GM12878 (cell line): ENCODE results near the gene NUDT9. TPM values are rescaled to one million over a fixed set of nuclear protein-coding genes. Genes with fewer than 3 reads are reported as not detected.

Experiments used
- BHLHE40 ChIP-seq, 2 experiments: fragments of 450-650 bp in 1 of 2; IDR thresholded peaks; 2 replicates each; pipeline ENCODE4 v1.6.1; 2011 to 2017; ENCODE audit warnings: low read depth in 2 of 2, borderline replicate concordance in 1 of 2, improper control_type of control experiment in 1 of 2, low read length in 1 of 2, mild to moderate bottlenecking in 1 of 2
- BMI1 ChIP-seq: fragments of 450-650 bp; IDR thresholded peaks from 2 replicates; pipeline ENCODE4 v1.6.1; 2016; ENCODE audit warnings: mild to moderate bottlenecking, moderate library complexity, borderline replicate concordance
- CTCF ChIP-seq, 3 experiments: IDR thresholded peaks in 2 of 3; conservative IDR thresholded peaks in 1 of 3; 2 replicates each; pipeline ENCODE4 v1.5.1; 2011; ENCODE audit warnings: low read depth in 3 of 3, low read length in 3 of 3, mild to moderate bottlenecking in 3 of 3, control low read depth in 2 of 3, moderate library complexity in 2 of 3, inconsistent platforms in 1 of 3, mixed read lengths in 1 of 3; ENCODE audit not compliant: control insufficient read depth in 2 of 3, insufficient read depth in 1 of 3; ENCODE audit errors: extremely low read depth in 1 of 3
- EGR1 ChIP-seq, 2 experiments: IDR thresholded peaks; 1 replicate in 1 of 2; 2 replicates in 1 of 2; pipeline ENCODE4 v1.6.1; 2011 to 2012; ENCODE audit warnings: low read depth in 2 of 2, low read length in 2 of 2, borderline replicate concordance in 1 of 2, mild to moderate bottlenecking in 1 of 2, moderate library complexity in 1 of 2
- ELK1 ChIP-seq: IDR thresholded peaks from 2 replicates; pipeline ENCODE4 v1.6.1; 2012; ENCODE audit warnings: low read depth, low read length, improper control_type of control experiment
- GABPA ChIP-seq: IDR thresholded peaks from 2 replicates; pipeline ENCODE4 v1.6.1; 2014; ENCODE audit warnings: antibody characterized with exemption, low read depth, mild to moderate bottlenecking, inconsistent platforms
- GATAD2B ChIP-seq: fragments of 450-650 bp; conservative IDR thresholded peaks from 2 replicates; pipeline ENCODE4 v1.6.1; 2017; ENCODE audit warnings: low read depth, mild to moderate bottlenecking, moderate library complexity
- JUNB ChIP-seq: IDR thresholded peaks from 2 replicates; pipeline ENCODE4 v1.6.1; 2016; ENCODE audit warnings: antibody characterized with exemption, mild to moderate bottlenecking
- KAT2A ChIP-seq: conservative IDR thresholded peaks from 2 replicates; pipeline ENCODE4 v1.6.1; 2011; ENCODE audit warnings: low read depth, low read length; ENCODE audit not compliant: control insufficient read depth
- POLR2AphosphoS2 ChIP-seq: IDR thresholded peaks from 2 replicates; pipeline ENCODE4 v1.6.1; 2011; ENCODE audit warnings: low read depth, mild to moderate bottlenecking, low read length, improper control_type of control experiment, moderate library complexity
- POU2F2 ChIP-seq: IDR thresholded peaks from 3 replicates; pipeline ENCODE4 v1.6.1; 2011; ENCODE audit warnings: low read depth, mild to moderate bottlenecking, low read length, borderline replicate concordance
- PRDM15 ChIP-seq: fragments of 450-650 bp; formaldehyde crosslinking; IDR thresholded peaks from 2 replicates; pipeline ENCODE4 v1.4.0; 2020; ENCODE audit warnings: mild to moderate bottlenecking, moderate library complexity
- RCOR1 ChIP-seq: conservative IDR thresholded peaks from 2 replicates; pipeline ENCODE4 v1.6.1; 2012; ENCODE audit warnings: low read depth, low read length, improper control_type of control experiment
- RELB ChIP-seq: fragments of 450-650 bp; IDR thresholded peaks from 2 replicates; pipeline ENCODE4 v1.6.1; 2017; ENCODE audit warnings: low read depth, mild to moderate bottlenecking, moderate library complexity
- SP1 ChIP-seq: IDR thresholded peaks from one replicate; pipeline ENCODE4 v1.6.1; 2011; ENCODE audit warnings: low read depth, low read length
- SUZ12 ChIP-seq: fragments of 200-600 bp; sonication (generic); IDR thresholded peaks from one replicate; pipeline ENCODE4 v1.6.1; 2018; ENCODE audit warnings: antibody characterized with exemption, mild to moderate bottlenecking; ENCODE audit not compliant: unreplicated experiment
- TBL1XR1 ChIP-seq: IDR thresholded peaks from 2 replicates; pipeline ENCODE4 v1.6.1; 2012; ENCODE audit warnings: low read depth, low read length, improper control_type of control experiment
- TCF7 ChIP-seq: IDR thresholded peaks from 2 replicates; pipeline ENCODE4 v1.6.1; 2014; ENCODE audit warnings: antibody characterized with exemption, borderline replicate concordance
- ZBED1 ChIP-seq: IDR thresholded peaks from 2 replicates; pipeline ENCODE4 v1.6.1; 2016; ENCODE audit warnings: borderline replicate concordance
- polyA plus RNA-seq, 11 experiments: library from polyadenylated mRNA; depleted of rRNA in 4 of 11; unstranded in 6 of 11; stranded (reverse) in 5 of 11; fragments of >200 nt; fragmentation: Nextera tagmentation in 4 of 11; fragmentation: Illumina TruSeq in 1 of 11; extraction: Ambion mirVana in 4 of 11; extraction: Trizol in 1 of 11; gene quantifications; 1 replicate in 1 of 11; 2 replicates in 10 of 11; pipeline versions ENCODE4 v1.2.1 to v1.2.3, GENCODE V29; 2011 to 2016; ENCODE audit warnings: inconsistent platforms in 2 of 11, missing spikeins in 2 of 11, low read depth in 1 of 11
- total RNA-seq, 4 experiments: library from RNA; depleted of rRNA in 3 of 4; stranded (reverse); fragments of >200 nt in 3 of 4; fragmentation: Illumina TruSeq in 1 of 4; extraction: Trizol in 1 of 4; gene quantifications; 2 replicates each; pipeline versions ENCODE4 v1.2.1 to v1.2.3, GENCODE V29; 2013 to 2021

Gene NUDT9
- total and polyA plus RNA-seq, 10 of the 15 experiments (the other 5 are each of a cell fraction or from before 2014, with no cell fraction given) = 8.4 to 28.3 (median 14.6) TPM

GRCh38 chr4:87390891-87391575 is 31.3 kb upstream of the NUDT9 start, which contains the start of gene HSD17B11 (continued):
- TF ChIP-seq RCOR1 (no peak), POU2F2 (peak; percentile 73; the same call in 2 of the 3 replicates), SUZ12 (no peak), POLR2AphosphoS2 (peak; percentile 84), PRDM15 (CRISPR knock-in tag) (no peak), EGR1 (IDR thresholded peaks at IDR 0.05; ENCODE audit: borderline replicate concordance in 1 of 2, low read depth in 2 of 2, low read length in 2 of 2) (no peak), ELK1 (no peak), TCF7 (peak; percentile 40; the same call in 1 of the 2 replicates), JUNB (no peak), KAT2A (no peak), GATAD2B (0 out of 2 replicates have a peak, but pooled peaks have one; percentile 55), TBL1XR1 (no peak), CTCF (IDR thresholded peaks at IDR 0.05 in 2 of 3, conservative IDR thresholded peaks at IDR 0.05 in 1 of 3; ENCODE audit: control insufficient read depth in 2 of 3, extremely low read depth in 1 of 3, insufficient read depth in 1 of 3, low read depth in 3 of 3, low read length in 3 of 3) (peak; percentile 5 to 14 (median 8); a peak in 3 of 6 replicates), ZBED1 (peak; percentile 40; the same call in 1 of the 2 replicates), SP1 (peak; percentile 10), RELB (peak; percentile 56; the same call in 1 of the 2 replicates), BMI1 (no peak), GABPA (peak; percentile 57; the same call in 1 of the 2 replicates), BHLHE40 (IDR thresholded peaks at IDR 0.05; ENCODE audit: borderline replicate concordance in 1 of 2, low read depth in 2 of 2, low read length in 1 of 2) (peak in 1 of 2 experiments; percentile 14; a peak in 1 of 4 replicates)
